CD4-positive, alpha-beta T cell treated with Interleukin-1 beta for 1 hour (primary cell): ENCODE measurements around the gene ACVR1.
"Not testable (repeated sequence)": the region's sequence is repeated elsewhere in the genome, so short reads cannot be mapped to it uniquely, and the experiment has no call there.

ENCODE experiments used
- DNase-seq, 2 donors: peaks; one replicate each; pipeline ENCODE4 v3.0.0-alpha.2; 2020 to 2022

Gene ACVR1

GRCh38 chr2:157893611-157894010 is 17.5 kb upstream of the ACVR1 start:
- no peak for DNase-seq

GRCh38 chr2:157891643-157892041 is 15.5 kb upstream of the ACVR1 start:
- DNase-seq = no peak

- no peak for DNase-seq
Observed at GRCh38 chr2:157890969-157891642, 15.0 kb upstream of the ACVR1 start.

- DNase-seq = no peak
Observed at GRCh38 chr2:157887946-157888345, 11.8 kb upstream of the ACVR1 start.

GRCh38 chr2:157884533-157884932 is 8.4 kb upstream of the ACVR1 start:
- DNase-seq = not testable (repeated sequence)

GRCh38 chr2:157880927-157881326 is 4.8 kb upstream of the ACVR1 start:
- no peak for DNase-seq

- DNase-seq = no peak
Observed at GRCh38 chr2:157877761-157878400, 1.8 kb upstream of the ACVR1 start.

- no peak for DNase-seq
Observed at GRCh38 chr2:157876786-157877138, 632 bp upstream of the ACVR1 start.

GRCh38 chr2:157875641-157876065 is 477 bp downstream of the ACVR1 start:
- no peak for DNase-seq

GRCh38 chr2:157874997-157875640 is 1.0 kb downstream of the ACVR1 start:
- peak; percentile 7 to 11 for DNase-seq

- DNase-seq = no peak
Observed at GRCh38 chr2:157874348-157874747, 1.8 kb downstream of the ACVR1 start.

GRCh38 chr2:157872791-157873190 is 3.3 kb downstream of the ACVR1 start:
- DNase-seq = no peak

- no peak for DNase-seq
Observed at GRCh38 chr2:157871415-157871814, 4.7 kb downstream of the ACVR1 start.

- no peak for DNase-seq
Observed at GRCh38 chr2:157868993-157869392, 7.1 kb downstream of the ACVR1 start.

- DNase-seq = no peak
Observed at GRCh38 chr2:157867703-157868102, 8.4 kb downstream of the ACVR1 start.

GRCh38 chr2:157866666-157867642 is 9.2 kb downstream of the ACVR1 start:
- no peak for DNase-seq

- DNase-seq = no peak
Observed at GRCh38 chr2:157866202-157866601, 9.9 kb downstream of the ACVR1 start.

- DNase-seq = no peak
Observed at GRCh38 chr2:157864857-157865430, 11.2 kb downstream of the ACVR1 start.

GRCh38 chr2:157858846-157859245 is 17.3 kb downstream of the ACVR1 start:
- no peak for DNase-seq

GRCh38 chr2:157857881-157858280 is 18.2 kb downstream of the ACVR1 start:
- no peak for DNase-seq

- no peak for DNase-seq
Observed at GRCh38 chr2:157856187-157856515, 20.0 kb downstream of the ACVR1 start.

- DNase-seq = no peak
Observed at GRCh38 chr2:157853820-157854219, 22.3 kb downstream of the ACVR1 start.

GRCh38 chr2:157853211-157853610 is 22.9 kb downstream of the ACVR1 start:
- no peak for DNase-seq
